ENCODE data around the gene SMURF1.
"Not testable (repeated sequence)": the region's sequence is repeated elsewhere in the genome, so short reads cannot be mapped to it uniquely, and the experiment has no call there.

SMURF1 gene

GRCh38 chr7:99094401-99094800 lies 49.5 kb downstream of the SMURF1 start:
- DNase-seq, result no peak

- DNase-seq, result no peak
Observed at GRCh38 chr7:99092064-99092720, 51.7 kb downstream of the SMURF1 start.

- no peak for DNase-seq
Observed at GRCh38 chr7:99090771-99091542, 53.0 kb downstream of the SMURF1 start.

GRCh38 chr7:99089914-99090629 lies 53.8 kb downstream of the SMURF1 start:
- DNase-seq, result no peak

- DNase-seq, result no peak
Observed at GRCh38 chr7:99086944-99087343, 57.0 kb downstream of the SMURF1 start.

- no peak for DNase-seq
Observed at GRCh38 chr7:99086532-99086931, 57.4 kb downstream of the SMURF1 start.

GRCh38 chr7:99083733-99084132 lies 60.2 kb downstream of the SMURF1 start:
- DNase-seq, result no peak

- no peak for DNase-seq
Observed at GRCh38 chr7:99083068-99083651, 60.7 kb downstream of the SMURF1 start.

- DNase-seq, result no peak
Observed at GRCh38 chr7:99080679-99081078, 63.2 kb downstream of the SMURF1 start.

GRCh38 chr7:99079104-99079503 lies 64.8 kb downstream of the SMURF1 start:
- DNase-seq, result no peak

- no peak for DNase-seq
Observed at GRCh38 chr7:99078416-99078815, 65.5 kb downstream of the SMURF1 start.

GRCh38 chr7:99076615-99077014 lies 67.3 kb downstream of the SMURF1 start:
- no peak for DNase-seq

GRCh38 chr7:99073839-99074446 lies 70.0 kb downstream of the SMURF1 start:
- DNase-seq, result no peak

GRCh38 chr7:99072126-99072525 lies 71.8 kb downstream of the SMURF1 start:
- DNase-seq, result no peak

- no peak for DNase-seq
Observed at GRCh38 chr7:99070361-99070760, 73.5 kb downstream of the SMURF1 start.

GRCh38 chr7:99061001-99061776 lies 82.7 kb downstream of the SMURF1 start:
- no peak for DNase-seq

- DNase-seq, result no peak
Observed at GRCh38 chr7:99054781-99055180, 89.1 kb downstream of the SMURF1 start.

GRCh38 chr7:99050971-99051370 lies 92.9 kb downstream of the SMURF1 start:
- DNase-seq, result no peak

- no peak for DNase-seq
Observed at GRCh38 chr7:99047526-99048077, 96.3 kb downstream of the SMURF1 start.

GRCh38 chr7:99046722-99047121 lies 97.2 kb downstream of the SMURF1 start:
- no peak for DNase-seq

GRCh38 chr7:99046262-99046661 lies 97.6 kb downstream of the SMURF1 start:
- DNase-seq, result not testable (repeated sequence)

GRCh38 chr7:99044858-99045257 lies 99.0 kb downstream of the SMURF1 start:
- not testable (repeated sequence) for DNase-seq

Measured in NCI-H446 treated with DMSO at 0.1 percent for 48 hours (cell line).